Smooth muscle cell of the brain vasculature (primary cell): ENCODE data around the gene CEP85.
A peak's percentile ranks its signal among the peaks of the same experiment; 100 is the strongest.

Experiments
- DNase-seq: peaks from one replicate; pipeline ENCODE4 v3.0.0-alpha.2; 2012; ENCODE audit warnings: low read depth, low spot score

The CEP85 gene

GRCh38 chr1:26233903-26234643, at the start of gene CEP85:
Gene CEP85, plus strand, starts transcription at chr1:26234200. Its CDS starts 5,584 bp downstream, at chr1:26239784.
- DNase-seq: peak; percentile 88

GRCh38 chr1:26184883-26185282, 49.1 kb upstream of the CEP85 start:
- no peak for DNase-seq

GRCh38 chr1:26187882-26188281, 46.1 kb upstream of the CEP85 start:
- DNase-seq: no peak

DNA sequence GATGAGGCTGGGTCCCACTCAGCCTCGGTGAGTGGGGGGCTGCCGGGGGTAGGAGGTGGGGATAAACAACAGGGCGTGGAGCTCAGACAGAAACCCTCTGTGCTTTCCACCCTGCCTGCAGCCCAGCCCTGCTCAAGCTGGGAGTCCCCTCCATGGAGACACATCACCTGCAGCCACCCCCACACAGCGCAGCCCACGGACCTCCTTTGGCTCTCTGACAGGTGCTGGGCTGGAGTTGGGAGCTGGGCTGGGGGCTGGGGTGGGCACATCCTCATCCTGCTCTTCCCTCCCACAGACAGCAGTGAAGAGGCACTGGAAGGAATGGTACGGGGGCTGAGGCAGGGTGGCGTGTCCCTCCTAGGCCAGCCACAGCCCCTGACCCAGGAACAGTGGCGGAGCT, 45.5 kb upstream of the CEP85 start:
- DNase-seq: no peak

DNA sequence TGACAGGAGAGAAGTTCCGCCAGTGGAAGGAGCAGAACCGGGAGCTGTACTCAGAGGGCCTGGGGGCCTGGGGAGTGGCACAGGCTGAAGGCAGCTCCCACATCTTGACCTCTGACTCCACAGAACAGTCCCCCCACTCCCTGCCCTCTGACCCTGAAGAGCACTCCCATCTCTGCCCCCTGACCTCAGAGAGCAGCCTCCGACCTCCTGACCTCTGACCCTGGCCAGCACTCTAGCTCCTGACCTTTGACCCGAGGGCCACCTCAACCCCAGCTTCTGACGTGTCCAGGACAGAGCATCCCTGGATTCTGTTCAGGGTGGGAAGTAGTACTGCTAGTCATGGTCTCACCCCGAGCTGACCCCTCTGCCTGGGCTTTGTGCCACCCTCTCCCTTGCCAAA, 44.7 kb upstream of the CEP85 start:
- DNase-seq: no peak

DNA sequence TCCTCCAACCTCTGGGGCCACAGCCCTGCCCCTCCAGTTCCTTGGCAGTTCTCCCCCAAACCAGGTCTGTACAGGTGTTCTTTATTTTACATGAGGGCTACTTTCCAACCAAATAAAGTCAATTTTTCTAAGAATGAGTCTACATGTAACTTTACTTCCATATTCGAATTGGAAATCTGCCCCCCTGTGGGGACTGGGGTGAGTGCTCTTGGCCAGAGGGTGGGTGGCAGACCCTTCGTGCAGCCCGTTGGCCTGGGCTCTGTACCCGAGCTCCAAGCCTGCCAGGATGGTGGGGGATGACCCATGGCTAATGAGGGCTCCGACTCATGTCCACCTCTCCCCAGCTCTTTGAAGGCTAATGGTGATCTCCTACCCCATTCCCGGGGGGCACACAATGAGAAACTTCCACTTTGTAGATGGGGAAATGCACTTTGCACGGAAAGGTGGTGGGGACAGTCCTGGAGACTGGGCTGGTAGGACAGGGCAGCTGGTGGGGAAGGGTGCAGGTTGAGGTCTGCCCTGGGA, 44.2 kb upstream of the CEP85 start:
- DNase-seq: no peak

DNA sequence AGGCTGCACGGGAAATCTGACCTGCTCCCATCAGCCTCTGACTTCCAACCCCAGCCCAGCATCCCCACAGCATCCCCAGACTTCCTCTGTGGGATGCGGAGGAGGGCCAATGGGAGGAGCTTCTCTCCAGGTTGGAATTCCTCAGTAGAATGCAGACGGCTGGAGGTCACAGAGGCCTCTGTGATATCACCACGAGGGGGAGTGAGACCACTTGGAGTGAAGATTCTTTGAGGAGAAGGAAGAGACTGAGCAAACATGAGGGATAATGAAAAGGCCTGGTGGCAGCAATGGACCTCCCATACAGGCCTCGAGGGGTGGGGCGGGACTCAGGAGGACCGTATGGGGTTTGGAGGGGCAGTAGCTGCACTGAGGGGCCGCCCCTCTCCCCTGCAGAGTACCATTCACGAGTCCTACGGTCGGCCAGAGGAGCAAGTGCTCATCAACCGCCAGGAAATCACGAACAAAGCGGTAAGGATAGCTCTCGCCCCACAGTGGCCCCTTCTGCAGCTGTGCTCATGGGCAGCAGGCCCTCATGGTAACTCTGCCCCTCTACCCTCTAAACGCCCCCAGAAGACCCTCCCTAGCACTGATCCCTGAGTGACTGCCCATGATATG, 43.5 kb upstream of the CEP85 start, which contains the start of gene CATSPER4:
Gene CATSPER4, plus strand, starts transcription at position 230 of the 615 bp plus-strand sequence. Its CDS starts 26 bp downstream, at position 256.
- no peak for DNase-seq

DNA sequence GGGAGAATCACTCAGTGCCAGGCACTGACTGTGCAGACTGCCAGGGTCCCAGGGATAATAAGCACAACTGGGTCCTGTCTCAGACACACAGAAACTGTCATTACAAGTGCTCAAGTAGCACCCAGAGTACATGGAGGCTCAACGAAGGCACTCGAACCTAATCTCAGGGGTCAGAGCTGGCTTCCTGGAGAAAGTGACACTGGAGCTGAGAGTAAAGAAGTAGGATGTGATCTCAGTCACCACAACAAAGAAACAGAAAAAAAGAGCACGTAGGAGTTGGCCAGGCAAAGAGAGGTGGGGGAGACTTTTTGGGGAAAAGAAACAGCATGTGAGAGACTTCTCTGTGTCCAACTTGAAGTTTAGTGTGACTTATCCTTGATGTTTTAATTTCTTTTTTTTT, 42.3 kb upstream of the CEP85 start:
- DNase-seq: no peak

- DNase-seq: no peak
Observed at GRCh38 chr1:26195805-26196204, 38.2 kb upstream of the CEP85 start.

DNA sequence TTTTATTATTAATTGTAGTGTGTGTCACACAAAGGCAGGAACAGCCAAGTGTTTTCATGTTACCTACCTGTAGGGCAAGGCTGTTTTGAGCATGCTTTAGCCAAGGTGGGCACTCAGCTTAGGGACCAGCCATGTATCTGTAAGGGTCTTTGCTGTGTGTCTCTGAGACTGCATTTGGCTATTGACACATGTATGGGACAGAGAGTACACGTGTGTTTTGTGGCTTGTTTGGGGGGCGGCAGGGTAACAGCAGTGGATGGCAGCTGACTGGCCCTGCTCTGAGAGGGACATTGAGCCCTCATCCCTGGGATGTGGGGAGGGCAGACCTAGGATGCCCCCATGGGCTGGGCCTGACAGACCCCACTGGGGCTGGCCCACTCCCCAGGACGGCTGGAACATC, 36.7 kb upstream of the CEP85 start:
- DNase-seq: no peak

GRCh38 chr1:26197813-26198212, 36.2 kb upstream of the CEP85 start:
- no peak for DNase-seq

DNA sequence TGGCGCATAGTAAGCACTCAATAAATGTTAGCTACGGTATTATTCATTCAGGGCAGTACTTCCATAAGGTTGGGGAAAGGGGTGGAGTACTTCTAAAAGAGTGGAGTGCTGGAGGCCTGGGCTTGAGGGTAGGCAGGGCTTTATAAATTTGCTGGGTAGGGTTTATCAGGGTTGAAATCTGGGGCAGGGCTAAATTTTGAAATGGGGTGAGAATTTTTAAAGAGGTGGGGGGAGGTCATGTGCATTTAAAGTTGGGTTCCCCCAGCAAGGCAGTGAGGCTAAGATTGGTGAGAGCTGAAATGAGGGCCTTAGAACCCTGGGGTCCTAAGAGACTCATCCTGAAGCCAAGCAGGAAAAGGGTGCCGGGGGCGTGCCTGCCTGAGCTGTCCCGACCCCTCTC, 33.6 kb upstream of the CEP85 start:
- DNase-seq: no peak

GRCh38 chr1:26203642-26204318, 30.2 kb upstream of the CEP85 start:
- DNase-seq: no peak

DNA sequence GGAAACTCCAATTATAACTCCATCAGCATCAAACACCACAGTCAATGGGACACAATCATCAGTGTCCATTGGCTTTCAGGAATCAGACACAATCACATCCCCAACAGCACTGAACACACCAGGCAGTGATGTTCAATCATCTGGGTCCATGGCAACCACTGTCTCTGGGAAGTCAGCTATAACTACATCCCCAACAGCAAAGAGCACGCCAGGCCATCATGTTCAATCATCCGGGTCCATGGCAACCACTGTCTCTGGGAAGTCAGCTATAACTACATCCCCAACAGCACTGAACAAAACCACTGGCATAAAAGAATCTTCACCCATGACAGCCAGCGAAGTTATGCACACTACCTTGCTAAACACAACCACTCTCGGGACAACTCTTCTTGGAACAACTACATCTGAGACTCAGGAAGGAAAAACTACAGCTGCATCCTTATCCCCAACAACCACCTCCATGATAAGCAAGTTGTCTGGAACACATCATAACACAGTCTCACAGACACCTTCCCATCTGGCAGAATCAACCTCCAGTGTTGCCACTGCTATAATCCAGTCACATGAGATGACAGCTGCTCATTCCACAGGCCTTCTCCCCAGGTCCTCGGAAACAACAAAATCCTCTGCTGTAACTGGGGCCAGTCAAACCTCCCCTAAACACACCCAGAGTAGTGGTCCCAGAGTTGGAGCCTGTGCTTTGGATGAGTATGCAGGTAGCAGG, 23.7 kb upstream of the CEP85 start:
- no peak for DNase-seq

DNA sequence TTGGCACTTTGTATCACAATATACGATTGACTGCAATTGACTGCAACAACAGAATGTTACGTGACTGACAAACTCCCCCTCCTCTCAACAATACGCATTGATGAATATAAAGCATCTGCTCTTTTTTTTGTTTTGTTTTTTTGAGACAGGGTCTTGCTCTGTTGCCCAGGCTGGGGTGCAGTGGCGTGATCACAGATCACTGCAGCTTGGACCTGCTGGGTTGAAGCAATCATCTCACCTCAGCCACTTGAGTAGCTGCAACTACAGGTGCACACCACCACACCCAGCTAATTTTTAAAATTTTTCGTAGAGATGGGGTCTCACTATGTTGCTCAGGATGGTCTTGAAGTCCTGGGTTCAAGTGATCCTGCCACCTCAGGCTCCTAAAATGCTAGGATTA, 21.3 kb upstream of the CEP85 start:
- no peak for DNase-seq

DNA sequence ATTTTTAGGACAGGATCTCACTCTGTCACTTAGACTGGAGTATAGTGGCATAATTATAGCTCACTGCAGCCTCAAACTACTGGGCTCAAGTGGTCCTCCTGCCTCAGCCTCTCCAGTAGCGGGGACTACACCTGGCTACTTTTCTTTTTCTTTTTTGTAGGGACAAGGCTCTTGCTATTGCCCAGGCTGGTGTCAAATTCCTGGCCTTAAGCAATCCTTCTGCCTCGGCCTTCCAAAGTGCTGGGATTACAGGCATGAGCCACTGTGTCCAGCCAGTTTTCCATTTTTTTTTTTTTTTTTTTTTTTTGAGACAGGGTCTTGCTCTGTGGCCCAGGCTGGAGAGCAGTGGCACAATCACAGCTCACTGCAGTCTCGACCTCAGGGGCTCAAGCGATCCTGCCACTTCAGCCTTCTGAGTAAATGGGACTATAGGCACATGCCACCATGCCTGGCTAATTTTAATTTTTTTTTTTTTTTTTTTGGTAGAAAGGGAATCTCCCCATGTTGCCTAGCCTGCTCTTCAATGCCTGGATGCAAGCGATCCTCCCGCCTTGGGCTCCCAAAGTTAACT, 20.6 kb upstream of the CEP85 start:
- no peak for DNase-seq

DNA sequence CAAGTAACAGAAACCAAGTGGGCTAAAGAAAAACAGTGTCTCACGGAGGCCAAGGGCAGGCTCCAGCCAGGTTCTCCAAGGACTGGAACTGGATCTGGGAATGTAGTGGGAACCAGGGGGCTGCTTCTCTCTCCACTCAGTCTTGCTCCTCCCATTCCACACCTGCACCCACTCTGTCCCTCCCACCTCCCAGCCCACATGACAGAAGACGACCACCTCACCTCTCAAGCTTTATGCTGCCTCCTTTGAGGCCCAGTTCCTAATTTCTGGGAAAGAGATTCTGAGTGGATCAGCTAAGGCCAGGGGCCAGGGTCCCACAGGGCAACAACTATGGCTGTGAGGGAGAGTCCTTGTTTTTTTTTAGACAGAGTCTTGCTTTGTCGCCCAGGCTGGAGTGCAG, 18.8 kb upstream of the CEP85 start:
- DNase-seq: no peak

GRCh38 chr1:26218906-26219494, 15.0 kb upstream of the CEP85 start:
- no peak for DNase-seq

DNA sequence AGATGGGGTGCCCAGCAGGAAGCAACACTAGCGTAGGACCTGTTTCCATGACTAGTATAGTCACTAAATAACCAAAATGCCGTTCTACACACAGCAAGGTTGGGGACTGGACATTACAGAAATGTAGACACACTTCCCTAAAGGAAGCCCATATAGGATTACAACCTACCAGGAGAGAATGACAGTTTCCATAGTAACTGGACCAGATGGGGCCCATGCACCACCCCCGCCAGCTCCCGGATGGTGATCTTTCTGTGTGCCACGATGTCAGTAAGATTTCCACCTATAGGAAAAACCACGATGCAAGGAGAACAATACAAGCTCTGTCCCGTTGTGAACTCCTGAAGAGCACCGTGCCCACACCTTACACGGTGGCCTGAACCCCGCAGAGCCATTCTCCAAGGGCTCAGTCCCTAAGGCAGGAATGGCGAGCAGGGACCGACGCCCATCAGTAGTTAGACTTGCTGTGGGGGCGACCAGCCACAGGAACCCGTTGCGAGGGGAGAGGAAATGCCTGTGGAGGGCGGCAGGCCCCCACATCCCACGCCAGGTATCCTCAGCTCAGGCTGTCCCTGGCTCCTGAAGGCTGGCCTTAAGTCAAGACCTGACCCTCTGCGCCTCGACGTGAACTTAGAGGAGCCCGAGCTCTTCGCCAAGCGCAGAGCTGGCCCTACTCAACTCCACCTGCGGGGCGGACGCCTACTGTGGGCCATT, 13.6 kb upstream of the CEP85 start:
- DNase-seq: no peak

DNA sequence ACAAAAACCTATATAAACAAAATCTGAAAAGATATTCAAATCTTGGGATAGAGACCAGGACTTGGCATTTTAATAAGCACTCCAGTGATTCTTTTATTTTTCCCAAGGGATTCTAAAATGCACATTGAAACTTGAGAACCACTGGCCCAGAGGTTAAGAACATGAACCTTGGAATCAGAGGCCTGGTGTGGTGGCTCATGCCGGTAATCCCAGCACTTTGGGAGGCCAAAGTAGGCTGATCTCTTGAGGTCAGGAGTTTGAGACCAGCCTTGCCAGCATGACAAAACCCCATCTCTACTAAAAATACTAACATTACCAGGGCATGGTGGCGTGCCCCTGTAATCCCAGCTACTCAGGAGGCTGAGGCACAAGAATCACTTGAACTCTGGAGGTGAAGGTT, 12.9 kb upstream of the CEP85 start:
- no peak for DNase-seq

- no peak for DNase-seq
Observed at GRCh38 chr1:26224606-26225005, 9.4 kb upstream of the CEP85 start.
